GM12864 (cell line): ENCODE data around the gene TES.

ENCODE experiments used
- DNase-seq: peaks from one replicate; pipeline ENCODE4 v3.0.0-alpha.2; 2011; ENCODE audit warnings: low read depth
- H3K4me3 ChIP-seq: 2 replicates; pipeline ENCODE4 v1.5.1; 2011; ENCODE audit warnings: mild to moderate bottlenecking, low read depth, low read length, control low read depth
- TF ChIP-seq, protein P1 (sequence below): IDR thresholded peaks from 2 replicates; pipeline ENCODE4 v1.5.1; 2011; ENCODE audit warnings: low read depth, mild to moderate bottlenecking, moderate library complexity, low read length, control low read depth, inconsistent platforms; ENCODE audit errors: missing control alignments

Gene TES

GRCh38 chr7:116185956-116186355, 24.4 kb upstream of the TES start:
- no peak for DNase-seq
- TF ChIP-seq, protein P1, sequence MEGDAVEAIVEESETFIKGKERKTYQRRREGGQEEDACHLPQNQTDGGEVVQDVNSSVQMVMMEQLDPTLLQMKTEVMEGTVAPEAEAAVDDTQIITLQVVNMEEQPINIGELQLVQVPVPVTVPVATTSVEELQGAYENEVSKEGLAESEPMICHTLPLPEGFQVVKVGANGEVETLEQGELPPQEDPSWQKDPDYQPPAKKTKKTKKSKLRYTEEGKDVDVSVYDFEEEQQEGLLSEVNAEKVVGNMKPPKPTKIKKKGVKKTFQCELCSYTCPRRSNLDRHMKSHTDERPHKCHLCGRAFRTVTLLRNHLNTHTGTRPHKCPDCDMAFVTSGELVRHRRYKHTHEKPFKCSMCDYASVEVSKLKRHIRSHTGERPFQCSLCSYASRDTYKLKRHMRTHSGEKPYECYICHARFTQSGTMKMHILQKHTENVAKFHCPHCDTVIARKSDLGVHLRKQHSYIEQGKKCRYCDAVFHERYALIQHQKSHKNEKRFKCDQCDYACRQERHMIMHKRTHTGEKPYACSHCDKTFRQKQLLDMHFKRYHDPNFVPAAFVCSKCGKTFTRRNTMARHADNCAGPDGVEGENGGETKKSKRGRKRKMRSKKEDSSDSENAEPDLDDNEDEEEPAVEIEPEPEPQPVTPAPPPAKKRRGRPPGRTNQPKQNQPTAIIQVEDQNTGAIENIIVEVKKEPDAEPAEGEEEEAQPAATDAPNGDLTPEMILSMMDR: no peak
- no peak overlapping the region for H3K4me3 ChIP-seq

DNA sequence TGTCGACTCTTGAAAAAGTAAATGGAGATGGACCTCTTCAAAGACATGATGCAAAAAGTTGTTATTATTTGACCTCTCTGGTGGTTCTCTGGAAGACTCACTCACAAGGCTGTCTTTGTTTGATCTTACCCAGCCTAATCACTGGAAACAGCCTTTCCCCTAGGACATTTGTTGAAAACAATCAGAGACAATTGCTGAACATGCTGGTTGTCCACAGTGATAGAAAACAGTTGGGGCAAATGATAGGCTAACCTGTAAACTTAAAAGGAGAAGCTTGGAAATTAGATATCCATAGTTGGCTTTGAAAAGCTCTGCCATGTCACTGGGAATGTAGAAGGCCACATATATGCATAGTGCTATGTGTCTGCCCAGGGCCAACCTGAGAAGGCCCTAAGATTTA, 22.9 kb upstream of the TES start:
- TF ChIP-seq, protein P1: no peak
- DNase-seq: no peak
- H3K4me3 ChIP-seq: no peak overlapping the region

- TF ChIP-seq, protein P1: no peak
- no peak overlapping the region for H3K4me3 ChIP-seq
- DNase-seq: no peak
These were observed 16.8 kb upstream of the TES start for GRCh38 chr7:116193329-116194087.

DNA sequence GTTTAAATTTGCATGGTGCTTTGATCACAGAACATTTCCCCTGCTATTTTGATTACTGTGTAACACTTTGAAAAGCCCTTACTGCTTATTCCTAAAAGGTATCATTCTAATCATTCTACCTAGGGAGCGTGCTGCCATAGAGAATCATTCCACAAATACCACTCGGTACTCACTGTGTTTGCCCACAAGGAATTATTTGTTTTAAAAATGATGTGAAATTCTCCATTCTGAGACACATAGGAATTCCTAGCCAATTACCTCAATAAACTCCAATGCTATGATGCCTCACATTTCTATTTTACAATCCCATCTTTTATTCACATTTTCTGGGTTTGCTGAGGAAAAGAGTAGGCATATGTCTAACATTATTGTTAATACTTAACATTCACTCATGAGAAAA, 16.2 kb upstream of the TES start:
- TF ChIP-seq, protein P1: no peak
- no peak overlapping the region for H3K4me3 ChIP-seq
- no peak for DNase-seq

GRCh38 chr7:116195451-116195850, 14.9 kb upstream of the TES start:
- TF ChIP-seq, protein P1: no peak
- no peak overlapping the region for H3K4me3 ChIP-seq
- no peak for DNase-seq

DNA sequence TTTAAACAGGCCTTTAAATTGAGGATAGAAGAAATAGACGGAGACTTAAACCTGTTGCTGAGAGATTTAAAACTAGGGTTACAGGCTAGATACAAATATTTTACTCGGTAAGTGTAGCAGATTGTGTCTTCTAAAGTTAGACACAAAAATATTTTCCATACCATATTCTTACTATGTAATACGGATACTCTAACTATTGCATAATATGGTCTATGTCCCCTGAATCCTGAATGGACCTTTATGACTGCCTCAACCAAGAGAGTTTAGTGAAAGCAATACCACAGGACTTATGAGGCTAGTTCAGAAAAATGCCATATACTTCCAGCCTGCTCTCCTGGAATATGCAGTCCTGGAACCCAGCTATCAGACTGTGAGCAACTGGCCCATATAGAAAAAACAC, 13.4 kb upstream of the TES start:
- DNase-seq: no peak
- TF ChIP-seq, protein P1: no peak

DNA sequence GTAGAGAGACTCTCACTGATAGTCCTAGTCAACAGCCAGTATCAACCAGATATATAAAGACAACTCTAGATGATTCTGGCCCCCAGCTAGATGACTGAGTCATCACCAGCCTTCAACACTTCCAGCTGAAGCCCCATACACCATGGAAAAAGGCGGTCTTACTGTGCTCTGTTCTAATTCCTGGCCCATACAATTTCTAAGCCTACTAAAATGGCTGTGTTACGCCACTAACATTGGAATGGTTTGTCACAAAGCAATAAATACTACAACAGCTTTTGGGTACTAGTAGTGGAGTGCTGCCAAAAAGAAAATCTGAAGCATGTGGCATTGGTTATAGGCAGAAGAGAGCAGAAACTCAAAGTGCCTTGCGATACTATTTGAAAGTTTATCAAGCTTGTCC, 13.0 kb upstream of the TES start:
- H3K4me3 ChIP-seq: no peak overlapping the region
- no peak for DNase-seq
- TF ChIP-seq, protein P1: no peak

More for the DNA sequence above, 13.4 kb upstream of the TES start:
- no peak overlapping the region for H3K4me3 ChIP-seq
